CD4-positive, alpha-beta T cell treated with Interleukin-15 for 4 hours (primary cell): ENCODE data around the gene RFNG.

Source experiments
- DNase-seq: peaks from one replicate; pipeline ENCODE4 v3.0.0-alpha.2; 2020; ENCODE audit warnings: low spot score

RFNG gene

DNA sequence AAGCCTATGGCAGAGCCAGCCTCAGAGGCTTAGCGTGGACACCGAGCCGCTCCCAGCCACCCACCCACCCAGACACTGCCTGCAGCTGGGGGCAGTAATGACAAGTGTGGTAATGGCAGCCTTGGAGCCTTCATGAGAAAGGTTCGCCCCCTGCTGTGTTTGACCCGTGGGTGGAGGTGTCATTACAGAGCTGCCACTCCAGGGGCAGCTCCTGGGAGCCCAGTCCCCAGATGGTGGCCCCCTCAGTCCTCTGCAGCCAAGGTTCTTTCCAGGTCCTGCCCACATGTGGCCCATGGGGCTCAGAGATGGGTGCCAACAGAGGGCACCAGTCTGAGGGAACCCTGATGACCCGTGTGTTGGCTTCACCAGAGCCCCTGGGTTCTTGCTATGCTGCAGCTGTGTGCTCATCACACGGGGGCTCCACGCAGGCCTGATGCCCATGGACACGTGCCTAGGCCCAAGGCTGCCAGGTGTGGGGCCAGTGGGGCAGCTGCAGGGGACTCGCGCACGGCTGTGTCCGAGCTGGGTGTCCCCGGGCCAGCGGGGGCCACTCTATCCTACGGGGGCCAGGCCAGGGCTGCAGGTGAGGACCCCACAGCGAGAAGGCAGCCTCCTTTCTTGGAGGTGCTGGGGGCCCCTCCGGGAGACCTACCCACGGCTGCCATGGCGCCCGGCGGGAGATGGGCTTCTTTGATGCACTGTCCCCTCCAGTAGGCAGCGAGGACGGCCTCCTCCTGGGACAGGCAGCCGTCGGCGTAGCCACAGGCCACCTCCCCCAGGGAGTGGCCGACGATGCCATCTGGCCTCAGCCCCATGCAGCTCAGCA, 38.3 kb upstream of the RFNG start:
- no peak for DNase-seq

DNA sequence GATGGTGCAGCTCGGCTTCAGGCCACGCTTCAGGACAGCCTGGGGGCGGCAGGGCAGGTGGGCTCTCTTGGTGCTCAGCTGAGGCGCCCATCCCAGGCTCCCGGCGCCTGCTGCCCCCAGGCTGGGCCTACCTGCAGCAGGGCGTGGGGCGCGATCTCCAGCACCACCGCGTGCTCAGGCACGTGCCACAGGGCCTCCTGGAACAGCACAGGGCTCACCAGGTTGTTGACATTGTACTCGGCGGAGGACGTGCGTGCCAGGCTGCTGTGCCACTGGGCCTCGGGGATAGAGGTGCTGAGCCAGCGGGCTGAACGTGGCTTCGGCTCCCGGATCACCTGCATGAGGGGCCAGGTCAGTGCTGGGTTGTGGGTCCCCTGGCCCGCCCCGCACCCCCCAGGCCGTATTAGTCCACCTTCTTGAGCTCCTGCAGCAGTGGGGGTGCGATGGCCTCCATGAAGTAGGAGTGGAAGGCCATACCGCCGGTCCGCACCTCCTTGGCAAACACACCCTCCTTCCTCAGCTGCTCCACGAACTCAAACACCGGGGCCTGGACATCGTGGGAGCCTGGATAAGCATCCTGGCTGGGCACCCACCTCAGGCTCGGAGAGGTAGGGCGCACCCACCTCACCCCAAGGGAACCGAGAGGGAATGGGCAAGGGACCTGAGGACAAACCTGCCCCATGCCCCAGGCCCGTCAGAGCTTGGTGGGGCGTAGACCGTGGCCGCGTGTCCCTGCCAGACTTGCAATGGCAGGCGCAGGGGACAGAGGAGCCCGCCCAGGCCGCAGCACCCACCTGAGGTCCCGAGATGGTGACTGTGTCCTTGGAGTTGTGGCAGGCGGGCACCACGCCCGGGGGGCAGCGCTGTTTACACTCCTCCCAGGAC, 37.5 kb upstream of the RFNG start:
- no peak for DNase-seq

DNA sequence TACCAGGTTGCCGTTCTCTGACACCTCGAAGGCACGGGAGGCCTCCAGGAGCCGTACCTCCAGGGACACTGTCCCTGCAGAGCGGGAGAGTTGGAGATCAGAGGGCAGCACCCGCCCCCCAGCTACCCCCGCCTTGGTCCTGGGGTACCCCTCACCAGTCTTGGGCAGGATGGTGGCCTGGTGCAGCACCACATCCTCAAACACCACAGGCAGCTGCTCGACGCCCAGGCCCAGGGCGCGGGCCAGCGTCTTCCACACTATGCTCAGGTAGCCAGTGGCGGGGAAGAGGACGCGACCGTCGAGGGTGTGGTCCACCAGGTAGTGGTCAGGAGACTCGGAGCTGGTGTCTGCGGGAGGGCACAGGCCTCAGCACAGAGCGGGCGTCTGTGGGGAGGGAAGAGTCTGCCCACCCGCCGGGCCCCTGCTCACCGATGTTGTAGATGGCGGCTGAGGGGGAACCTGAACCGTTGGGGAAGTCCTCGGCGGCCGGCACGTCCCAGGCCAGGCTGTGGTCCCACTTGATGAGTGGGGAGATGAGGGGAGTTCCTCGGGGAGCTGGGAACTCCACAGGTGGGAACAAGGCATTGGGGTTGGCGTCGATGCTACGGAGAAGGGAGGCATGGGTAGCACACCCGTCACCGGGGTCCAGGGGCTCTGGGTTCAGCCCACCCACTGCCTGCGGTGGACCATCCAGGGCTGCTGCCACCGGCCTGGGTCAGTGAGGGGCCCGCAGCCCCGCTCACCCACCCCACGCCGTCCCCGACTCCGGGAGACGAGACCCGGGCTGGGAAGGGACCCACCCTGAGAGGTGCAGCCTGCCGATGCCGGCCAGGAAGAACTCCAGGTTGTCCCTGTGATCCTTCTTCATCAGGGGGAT, 36.6 kb upstream of the RFNG start:
- no peak for DNase-seq

DNA sequence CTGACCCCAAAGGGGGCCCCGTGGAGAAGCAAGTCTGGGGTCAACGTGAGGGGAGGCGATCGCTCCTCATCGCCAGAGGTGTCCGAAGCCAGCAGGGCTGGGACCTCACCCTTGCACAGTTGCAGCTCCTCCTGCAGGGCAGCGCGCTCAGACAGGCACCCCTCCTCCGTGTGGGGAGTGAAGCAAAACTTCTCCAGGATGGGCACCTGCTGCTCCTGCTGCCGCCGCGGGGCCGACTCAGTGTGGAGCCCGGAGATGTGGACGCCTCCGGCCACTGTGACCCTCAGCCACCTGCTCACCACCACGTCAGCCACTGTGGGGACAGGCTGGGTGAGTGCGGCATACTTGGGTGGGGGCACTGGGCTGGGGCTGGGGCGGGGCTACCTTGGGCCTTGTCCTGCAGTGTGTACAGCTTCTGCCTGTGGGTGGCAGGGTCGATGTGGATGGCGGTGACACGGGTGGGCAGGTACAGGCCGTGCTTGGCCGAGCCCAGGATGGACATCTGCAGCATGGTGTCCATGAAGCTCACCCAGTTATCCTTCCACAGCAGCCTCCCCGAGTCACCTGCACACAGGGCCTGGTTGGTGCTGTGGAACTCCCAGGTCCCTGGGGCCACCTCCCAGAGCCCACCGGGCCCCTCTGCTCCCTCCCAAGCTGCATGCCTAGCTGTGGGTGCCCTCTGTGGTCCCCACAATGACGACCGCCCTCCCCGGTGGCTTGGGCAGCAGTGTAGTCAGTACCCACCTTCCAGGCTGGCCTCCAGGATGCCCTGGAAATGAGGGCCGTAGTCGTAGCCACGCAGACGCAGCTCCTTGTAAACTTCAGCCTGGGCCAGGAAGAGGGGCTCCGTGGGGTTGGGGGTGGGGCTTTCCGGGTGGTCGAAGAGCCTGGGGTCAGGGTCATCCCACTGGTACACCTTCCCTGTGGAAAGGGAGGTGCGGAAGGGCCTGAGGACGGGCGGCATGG, 35.6 kb upstream of the RFNG start:
- DNase-seq = no peak

DNA sequence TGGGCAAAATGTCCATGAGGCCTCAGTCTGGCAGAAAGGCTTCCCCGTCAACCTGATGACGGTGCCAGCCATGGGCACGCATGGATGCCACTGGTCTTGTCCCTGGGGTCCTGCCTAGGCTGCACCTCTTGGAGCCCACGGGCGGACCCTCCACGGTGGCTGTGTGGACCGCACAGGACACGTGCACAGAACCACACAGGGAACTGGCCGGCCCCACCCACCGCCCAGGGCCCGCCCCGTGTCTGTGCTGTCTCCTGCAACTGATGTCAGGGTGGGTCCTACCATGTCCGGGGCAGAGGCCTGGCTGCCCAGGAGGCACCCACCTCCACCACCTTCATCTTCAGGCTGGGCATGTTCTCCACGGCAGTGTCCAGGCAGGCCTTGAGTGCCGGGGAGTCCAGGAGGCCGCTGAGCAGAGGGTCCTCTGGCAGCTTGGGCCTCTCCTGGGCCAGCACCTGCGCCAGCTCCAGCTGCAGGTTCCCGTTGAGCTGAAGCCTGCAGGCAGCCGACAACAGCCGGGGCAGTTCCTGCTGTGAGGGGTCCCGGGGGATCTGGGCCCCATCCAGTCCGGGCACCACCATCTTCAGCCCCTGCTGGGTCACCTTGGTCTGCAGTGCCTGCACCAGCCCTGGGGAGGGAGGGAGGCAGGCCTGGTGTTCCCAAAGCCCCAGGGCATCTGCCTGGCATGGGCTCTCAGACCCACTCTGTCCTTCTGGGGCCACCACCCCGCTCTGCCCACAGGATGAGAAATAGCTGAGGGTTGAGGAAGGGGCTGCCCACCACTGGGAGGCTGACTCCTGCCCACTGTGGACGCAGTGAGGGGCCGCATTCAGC, 34.5 kb upstream of the RFNG start:
- no peak for DNase-seq

DNA sequence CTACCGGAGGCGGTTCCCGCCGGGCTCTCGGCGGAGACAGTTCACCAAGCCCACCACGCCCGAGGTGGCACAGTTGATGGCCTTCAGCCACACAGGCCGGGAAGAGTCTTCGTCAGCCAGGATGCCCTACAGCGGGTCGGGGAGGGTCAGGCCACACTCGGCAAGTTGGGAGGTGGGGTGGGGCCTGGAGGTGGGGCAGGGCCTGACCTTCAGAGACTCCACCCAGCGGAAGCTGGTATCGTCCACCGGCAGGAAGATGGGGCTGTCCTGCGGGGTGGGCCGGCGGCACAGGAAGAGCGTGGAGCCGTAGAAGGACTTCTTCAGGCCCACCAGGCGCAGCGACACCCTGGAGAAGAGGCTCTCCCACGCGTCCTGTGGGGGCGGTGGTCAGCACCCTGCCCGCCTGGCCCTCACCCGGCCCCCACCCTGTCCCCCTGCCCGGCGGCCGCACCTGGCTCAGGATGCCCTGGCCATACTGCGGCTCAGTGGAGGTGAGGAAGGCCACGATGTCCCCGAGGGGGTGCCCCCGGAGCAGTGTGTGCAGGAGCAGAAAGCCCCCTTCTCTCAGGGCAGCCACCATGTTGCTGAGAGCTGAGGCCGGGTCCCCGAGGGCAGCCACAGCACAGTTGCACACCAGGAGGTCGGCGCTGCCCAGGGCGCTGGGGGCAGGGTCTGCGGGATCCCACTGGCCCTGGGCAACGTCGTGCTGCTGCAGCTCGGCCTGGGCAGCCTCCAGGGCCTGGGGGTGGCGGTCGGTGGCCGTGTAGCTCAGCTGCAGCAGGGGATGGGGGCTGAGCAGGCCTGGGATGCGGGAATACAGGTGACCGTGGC, 33.6 kb upstream of the RFNG start:
- no peak for DNase-seq

DNA sequence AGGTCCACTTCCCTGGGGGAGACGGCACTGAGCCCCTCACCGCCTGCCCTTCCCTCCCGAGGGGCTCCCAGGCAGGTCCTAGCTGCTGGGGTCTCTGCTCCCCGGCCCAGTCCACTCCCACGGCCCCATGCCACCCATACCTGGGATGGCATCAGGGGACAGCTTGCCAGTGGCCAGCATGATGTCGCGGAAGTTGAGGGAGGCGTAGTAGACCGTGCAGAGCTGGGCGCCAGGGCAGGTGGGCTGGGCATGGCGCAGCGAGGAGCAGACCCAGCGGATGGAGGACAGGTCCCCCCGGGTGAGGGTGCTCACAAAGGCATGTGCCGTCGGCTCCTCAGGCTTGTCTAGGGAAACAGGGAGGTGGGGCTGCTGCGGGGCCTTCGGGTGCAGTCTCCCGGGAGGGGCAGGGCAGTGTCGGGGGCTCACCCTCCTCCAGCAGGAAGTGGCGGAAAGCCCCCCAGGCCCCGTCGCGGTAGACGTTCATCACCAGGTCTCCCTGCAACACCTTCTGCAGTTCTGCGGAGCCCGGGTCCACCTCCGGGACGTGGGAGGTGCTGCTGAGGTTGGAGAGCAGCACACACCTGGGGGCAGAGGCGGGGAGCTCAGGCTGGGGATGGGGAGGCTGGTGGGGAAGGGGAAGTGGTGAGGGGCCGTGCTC, 32.9 kb upstream of the RFNG start:
- no peak for DNase-seq

DNA sequence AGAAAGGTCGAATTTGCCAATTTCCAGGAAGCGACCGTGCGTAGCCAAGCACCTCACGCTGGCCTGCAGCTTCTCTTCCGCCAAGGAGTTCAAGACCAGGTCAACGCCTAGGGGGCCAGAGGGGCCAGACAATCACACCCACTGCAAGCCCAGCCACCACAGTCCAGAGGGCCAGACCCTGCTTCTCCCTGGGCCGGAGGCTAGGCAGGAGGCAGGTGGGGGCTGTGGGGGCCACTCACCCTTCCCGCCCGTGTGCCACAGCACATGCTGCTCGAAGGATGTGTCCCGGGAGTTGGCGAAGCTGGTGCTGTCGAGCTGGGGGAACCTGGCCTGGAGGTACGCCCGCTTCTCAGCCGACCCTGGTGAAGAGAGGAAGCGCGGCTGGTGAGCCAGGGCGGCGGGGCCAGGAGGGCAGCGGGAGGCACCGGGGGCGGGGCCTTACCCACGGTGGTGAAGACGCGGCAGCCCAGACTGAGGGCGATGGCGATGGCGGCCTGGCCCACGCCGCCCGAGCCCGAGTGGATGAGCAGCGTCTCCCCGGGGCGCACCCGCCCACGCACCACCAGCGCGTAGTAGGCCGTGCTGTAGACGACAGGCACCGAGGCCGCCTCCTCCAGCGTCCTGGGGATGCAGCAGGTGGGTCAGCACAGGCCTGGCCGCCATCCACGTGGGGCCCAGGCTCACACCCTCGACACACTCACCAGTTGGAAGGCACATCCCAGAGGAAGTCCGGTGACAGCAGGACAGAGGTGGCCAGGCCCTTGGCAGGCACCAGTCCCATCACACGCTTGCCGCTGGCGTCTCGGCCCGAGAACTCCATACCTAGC, 32.1 kb upstream of the RFNG start:
- DNase-seq = no peak

DNA sequence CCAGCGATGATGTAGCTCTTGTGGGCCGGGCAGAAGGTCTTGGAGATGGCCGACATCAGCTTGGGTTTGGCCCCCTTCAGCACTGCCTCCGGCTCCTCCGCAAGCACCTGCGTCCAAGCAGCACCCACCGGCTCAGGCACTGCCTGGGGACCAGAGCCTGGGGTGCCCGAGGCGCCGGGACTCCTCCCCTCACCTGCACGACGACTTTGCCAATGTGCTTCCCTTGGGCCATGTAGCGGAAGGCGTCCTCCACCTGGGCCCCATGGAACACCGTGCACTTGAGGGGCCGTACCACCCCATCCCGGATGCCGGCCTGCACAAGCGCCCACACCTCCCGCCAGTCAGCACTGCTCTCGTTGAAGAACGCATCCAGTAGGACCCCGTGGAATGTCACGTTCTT, 31.4 kb upstream of the RFNG start:
- DNase-seq = no peak

DNA sequence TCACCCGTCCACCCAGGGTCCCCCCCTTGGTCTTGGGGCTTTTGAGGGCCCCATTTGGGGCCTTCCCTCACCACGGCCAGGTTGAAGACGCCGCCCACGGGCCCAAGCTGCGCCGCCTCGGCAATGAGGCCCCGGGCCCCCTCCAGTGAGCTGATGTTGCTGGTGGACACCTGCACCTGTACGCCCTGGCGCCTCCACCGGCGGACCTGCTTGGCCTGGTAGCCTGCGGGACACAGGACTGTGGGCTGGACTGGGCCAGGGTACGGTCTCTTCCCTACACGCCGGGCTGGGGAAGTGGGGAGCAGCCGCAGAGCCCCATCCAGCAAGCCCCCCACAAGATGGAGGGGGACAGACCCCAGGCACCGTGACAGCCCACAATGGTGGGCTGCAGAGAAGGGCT, 30.8 kb upstream of the RFNG start:
- no peak for DNase-seq

DNA sequence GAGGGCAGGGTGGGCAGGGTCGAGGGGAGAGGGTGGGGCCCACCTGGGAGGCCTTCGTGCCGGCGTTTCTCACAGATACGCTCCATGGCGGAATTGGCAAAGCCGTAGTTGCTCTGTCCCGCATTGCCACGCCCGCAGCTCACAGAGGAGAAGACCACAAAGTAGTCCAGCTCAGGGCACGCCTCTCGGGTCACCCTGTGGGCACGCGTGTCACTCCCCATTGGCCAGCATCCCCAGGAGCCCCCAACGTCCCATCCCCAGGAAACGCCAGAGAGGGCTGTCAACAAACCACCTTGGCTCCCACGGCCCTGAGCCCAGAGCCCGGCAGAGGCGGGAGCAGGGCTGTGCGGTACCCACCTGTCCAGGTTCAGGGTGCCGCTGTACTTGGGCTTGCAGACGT, 30.4 kb upstream of the RFNG start:
- no peak for DNase-seq

DNA sequence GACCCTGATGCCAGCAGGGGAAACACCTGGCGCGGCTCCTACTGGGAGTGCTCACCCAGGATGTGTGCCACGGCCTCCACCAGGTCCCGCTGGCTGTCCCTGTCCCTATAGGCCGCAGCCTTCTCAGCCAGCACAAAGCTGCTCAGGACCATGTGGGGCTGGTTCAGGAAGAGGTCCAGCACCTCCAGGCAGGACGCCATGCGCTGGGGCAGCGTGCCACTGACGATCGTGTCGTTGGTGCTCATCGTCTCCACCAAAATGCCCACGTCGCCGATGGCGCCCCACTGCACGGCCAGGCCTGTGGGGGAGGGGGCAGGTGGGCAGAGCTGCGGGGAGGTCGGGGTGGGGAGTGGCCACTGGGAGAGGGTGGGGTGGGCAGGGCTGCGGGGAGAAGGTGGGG, 29.9 kb upstream of the RFNG start:
- no peak for DNase-seq

DNA sequence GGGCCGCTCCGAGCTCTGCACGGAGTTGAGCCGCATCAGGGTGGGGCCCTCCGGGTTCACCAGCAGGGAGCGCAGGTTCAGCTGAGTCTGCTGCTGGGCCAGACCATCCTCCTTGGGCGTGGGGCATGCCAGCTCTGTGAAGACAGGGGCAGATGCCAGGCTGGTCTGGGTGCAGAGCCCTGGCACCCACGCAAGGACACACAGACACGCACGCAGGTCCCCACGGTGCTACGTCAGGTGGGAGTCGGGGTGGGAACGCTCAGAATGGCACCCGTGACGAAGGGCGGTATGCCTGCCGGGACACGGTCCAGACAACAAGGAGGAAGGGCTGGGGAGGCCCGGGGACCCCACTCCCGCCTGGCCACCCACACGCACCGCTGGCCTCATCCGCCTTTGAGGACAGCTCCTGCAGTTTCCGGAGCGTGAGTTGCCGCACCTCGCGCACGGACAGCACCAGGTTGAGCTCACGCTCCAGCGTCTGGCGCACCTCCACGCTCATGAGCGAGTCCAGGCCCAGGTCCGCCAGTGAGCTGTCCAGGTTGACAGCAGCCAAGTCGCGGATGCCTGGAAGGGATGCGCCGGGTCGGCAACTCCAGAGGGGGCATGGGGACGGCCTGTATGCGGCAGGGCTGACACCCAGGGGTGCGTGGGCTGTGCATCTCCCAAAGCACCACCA, 29.3 kb upstream of the RFNG start:
- DNase-seq = no peak

DNA sequence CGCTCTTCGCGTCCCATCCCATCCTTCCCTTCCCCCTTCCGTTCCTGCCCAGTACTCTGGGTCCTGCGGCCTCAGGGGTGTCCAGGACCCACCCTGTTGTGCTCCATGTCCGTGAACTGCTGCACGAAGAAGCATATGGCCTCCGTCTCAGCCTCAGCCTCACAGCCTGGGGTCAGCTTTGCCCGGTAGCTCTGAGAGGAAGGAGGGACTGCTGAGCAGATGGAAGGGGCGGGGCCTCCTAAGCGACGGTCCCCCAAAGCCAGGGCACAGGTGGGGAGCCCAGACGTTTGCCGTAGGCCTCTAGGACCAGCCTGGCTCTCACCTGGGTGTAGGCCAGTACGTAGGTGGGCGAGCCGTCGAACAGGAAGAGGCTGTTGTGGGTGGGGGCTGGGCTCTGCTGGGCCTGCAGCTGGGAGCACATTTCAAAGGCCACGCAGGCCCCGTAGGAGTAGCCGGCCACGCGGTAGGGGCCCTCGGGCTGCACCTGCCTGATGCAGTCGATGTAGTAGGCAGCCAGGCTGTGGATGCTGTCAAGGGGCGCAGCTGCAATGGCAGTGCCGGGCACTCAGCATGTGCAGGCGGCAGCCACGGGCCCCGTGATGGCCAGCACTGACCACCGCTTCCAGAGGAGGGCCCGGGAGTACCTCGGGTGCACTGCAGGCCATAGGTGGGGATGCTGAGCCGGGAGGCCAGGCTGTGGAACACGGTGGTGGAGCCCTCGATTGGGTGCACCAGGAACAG, 28.6 kb upstream of the RFNG start:
- DNase-seq = no peak

DNA sequence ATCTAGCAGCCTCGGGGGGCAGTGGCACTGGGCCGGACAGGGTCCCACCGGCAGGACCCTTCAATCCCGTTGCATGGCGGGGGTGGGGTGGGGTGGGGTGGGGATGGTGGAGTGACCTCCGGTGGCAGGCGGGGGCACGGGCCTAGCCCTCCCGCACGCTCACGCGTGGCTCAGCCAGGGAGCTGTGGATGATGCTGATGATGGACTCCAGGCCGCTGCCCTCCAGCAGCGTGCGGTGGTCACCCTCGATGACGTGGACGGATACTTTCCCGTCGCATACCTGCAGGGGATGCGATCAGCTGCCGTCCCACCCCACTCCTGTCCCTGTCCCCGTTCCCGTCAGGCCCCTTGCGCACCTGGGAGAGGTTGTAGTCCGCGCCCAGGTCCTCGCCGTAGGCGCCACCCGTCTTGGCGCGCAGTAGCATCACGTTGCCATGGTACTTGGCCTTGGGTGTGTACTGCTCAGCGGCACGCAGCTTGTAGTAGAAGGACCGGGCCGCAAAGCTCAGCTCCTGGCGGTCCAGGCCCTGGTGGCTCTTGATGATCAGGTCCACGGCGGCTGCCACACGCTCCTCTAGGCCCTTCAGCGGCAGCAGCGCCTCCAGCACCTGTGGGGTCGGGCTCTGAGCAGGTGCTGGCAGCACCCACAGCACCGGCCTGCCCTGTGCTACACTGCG, 27.5 kb upstream of the RFNG start:
- no peak for DNase-seq

DNA sequence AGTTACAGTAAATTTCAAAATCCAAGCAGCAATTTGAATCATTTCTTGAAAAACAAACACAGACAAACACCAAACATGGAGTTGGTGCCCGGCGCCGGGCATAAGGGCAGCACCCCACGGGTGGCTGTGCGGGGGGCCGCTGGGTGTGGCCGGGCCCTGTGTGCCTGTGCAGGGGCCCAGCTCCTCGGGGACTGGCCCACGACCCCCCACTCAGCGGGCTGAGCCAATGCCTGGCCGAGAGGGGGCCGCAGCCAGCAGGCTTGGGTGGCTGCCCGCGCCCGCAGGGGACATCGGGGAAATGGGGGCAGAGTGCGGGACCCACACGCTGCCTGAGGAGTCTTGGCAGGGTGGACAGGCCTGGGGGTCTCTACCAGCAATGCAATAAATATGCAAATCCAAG, 26.8 kb upstream of the RFNG start:
- no peak for DNase-seq
